Stimulated activated CD4-positive, alpha-beta T cell treated with anti-CD3 and anti-CD28 coated beads, TNF-alpha, amount 100 ng/mL, for 4 hours (primary cell): ENCODE data around the gene BRD7.
A peak's percentile ranks its signal among the peaks of the same experiment; 100 is the strongest.

ENCODE experiments used
- DNase-seq, 3 experiments: peaks; one replicate each; pipeline ENCODE4 v3.0.0-alpha.2; 2020; ENCODE audit warnings: low read depth in 3 of 3

Gene BRD7

GRCh38 chr16:50290856-50291255 lies 77.9 kb downstream of the BRD7 start:
- DNase-seq, result no peak

- DNase-seq, result no peak
Observed at GRCh38 chr16:50289950-50290764, 78.6 kb downstream of the BRD7 start.

DNA sequence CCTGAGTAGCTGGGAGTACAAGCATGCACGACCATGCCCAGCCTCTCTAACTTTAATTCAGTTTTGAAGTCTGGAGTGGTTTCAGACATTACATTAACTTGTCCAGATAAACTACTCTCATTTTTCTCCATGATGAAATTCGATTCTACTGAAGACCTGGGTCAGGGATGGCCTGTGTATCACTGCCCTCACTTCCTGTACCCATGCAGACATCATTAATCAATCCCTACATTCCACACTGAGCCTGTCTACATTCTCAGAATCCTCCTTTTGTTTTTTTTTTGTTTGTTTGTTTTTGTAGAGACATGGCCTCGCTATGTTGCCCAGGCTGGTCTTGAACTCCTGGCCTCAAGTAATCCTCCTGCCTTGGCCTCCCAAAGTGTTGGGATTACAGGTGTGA lies 79.9 kb downstream of the BRD7 start:
- no peak for DNase-seq

DNA sequence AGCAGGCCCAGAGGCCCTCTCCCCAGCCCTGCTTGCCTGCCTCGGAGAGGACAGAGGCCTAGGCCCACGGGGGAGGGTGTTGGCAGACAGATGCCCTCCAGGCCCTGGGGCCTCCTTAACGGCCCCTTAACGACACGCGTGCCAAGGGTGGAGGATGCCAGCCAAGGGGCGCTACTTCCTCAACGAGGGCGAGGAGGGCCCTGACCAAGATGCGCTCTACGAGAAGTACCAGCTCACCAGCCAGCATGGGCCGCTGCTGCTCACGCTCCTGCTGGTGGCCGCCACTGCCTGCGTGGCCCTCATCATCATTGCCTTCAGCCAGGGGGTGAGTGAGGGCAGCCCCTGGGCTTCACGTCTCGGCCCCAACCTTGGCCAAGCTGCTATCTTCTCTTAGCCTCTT lies 80.8 kb downstream of the BRD7 start:
- DNase-seq, result no peak

GRCh38 chr16:50286681-50287080 lies 82.1 kb downstream of the BRD7 start:
- no peak for DNase-seq

- no peak for DNase-seq
Observed at GRCh38 chr16:50285406-50286003, 83.3 kb downstream of the BRD7 start.

DNA sequence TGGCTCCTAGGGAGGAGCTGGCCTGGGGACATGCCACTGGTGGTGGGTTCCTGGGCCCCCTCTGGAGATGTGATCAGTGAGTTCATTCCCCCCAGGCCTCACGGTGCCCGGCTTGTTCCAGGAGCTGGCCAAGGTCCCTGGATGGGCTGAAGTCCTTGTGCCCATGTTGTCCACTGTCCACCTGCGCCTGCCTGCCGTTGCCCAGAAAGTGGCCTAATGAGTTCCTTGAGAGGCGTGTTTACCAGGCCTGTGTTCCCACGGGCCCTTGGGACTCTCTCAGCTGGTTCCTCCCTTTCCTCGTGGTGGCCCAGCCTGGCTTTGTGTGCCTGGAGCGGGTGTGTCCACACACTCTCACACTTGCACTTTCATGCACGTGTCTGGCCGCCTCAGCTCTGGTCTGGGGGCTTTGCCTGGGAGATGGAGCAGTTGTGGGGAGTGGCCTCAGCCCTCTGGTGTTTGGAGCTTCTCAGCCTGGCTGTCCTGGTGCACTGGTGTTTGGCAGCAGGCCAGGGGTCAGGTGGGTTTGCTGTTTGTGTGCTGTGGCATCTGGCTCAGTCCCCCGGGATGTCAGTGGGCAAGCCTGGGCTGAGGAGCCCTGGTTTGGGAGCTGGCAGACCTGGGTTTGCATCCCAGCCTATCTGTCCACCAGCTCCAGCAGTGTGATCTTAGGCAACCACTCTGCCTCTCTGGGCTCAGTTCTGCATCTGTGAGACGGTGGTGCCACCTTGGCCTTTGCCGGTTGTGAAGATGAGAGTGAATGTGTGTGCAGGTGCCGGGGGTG lies 84.5 kb downstream of the BRD7 start:
- no peak for DNase-seq

- no peak for DNase-seq
Observed at GRCh38 chr16:50282955-50283631, 85.7 kb downstream of the BRD7 start.

DNA sequence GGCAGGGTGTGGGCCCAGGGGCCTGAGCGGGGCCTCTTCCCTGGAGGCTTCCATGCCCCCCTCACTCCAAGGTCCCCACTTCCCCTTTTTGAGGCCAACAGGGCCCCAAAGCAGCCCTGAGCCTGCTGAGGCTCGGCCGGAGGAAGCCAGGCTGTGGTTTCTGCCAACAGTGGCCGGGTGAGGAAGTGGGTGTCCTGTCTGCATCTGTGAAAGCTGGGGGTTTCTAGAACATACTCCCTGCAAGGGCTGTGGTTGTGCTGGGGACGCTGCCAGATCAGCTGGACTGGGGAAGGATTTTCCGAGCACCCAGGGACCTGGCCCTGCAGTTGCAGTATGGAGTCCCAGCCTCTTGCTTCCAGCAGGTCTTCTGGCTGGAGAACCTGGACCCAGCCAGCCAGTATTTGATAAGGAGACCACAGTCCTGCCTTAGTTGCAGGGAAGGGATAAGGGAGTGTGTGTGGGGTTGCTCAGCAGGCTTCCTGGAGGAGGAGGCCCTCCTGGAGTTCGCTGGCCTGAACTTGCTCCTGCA lies 86.7 kb downstream of the BRD7 start:
- no peak for DNase-seq

DNA sequence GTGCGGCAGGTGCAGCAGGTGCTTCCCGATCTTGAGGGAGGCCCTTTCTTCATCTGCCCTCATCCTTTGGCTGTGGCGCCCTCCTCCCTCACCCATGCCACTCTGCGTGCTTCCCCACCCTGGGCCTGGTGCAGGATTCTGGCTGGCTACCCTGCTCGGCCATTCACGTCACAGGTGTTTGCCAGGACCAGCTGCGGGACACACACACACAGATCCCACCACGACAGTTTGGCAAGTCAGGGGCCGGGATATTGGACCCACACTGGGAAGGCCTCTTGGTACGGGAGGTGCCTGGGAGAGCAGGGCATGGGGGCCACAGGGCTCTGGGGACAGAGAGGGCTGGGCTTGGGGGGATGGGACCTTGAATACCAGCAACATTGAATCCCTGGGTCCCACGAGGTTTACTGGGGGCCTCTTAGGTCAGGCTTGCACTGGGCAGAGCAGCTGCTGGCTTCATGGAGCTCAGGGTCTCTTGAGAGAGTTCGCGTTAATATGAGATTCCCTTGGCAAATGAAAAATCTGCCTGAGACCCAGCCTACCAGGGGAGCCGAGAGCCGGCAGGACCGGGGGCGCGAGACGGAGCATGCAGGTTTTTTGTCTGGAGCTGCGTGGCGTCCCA lies 87.3 kb downstream of the BRD7 start:
- no peak for DNase-seq

- DNase-seq, result no peak
Observed at GRCh38 chr16:50280932-50281331, 87.9 kb downstream of the BRD7 start.

GRCh38 chr16:50279504-50279865 lies 89.3 kb downstream of the BRD7 start:
- DNase-seq, result no peak

DNA sequence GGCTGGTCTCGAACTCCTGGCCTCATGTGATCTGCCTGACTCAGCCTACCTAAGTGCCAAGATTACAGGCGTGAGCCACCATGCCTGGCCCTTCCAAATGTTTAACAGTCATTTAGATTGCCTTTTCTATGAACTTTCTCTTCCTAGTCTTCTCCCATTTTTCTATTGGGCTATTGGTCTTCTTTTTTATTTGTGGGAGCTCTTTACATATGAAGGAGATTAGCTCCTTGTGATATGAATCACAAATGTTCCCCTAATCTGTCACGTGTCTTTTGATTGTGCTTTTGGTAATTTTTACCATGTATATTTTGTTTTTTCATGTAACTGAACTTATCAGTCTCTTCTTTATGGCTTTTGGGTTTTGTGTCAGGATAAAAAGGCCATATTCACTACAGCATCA lies 90.5 kb downstream of the BRD7 start:
- no peak for DNase-seq

GRCh38 chr16:50276801-50277555 lies 91.8 kb downstream of the BRD7 start:
- DNase-seq, result no peak

GRCh38 chr16:50276326-50276640 lies 92.5 kb downstream of the BRD7 start:
- no peak for DNase-seq

DNA sequence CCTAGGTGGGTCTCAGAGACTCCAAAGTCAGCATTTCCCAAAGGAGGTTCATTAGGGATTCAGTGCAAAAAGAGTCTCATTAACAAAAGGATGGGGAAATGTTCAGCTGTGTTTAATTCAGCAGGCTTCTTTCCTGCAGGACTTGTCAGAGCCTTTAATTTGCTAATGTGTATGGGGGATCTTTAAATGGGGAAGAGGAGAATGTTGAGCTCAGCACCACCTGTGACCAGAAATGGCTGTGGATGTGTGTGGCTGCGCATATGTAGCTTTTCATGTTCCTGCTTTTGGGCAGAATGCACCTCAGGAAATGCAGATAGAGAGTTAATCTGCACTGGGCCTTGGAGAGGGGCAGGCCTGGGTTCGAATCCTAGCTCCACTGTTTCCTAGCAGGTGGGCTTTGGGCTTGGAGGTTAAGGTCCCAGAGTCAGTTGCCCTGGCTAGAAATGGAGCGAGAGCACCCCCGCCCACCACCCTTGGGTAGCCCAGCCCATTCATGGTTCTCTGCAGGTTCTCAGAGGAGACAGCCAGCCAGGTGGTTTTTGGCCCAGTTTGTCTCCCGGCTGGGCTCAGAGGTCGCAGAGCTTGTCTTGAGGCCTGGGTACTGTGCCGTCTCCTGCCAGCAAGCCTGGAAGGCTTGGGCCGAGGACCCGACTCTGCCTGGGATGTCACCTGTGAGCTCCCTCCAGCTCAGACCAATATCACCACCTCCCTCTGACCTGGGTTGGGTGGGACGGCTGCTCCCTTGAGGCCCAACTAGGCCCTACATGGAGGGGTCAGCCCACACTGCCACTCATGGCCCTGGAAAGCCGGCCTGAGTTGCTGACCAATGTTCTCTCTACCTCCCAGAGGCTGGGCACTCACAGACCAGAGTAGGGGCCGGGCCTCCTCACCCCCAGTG lies 93.1 kb downstream of the BRD7 start:
- no peak for DNase-seq

DNA sequence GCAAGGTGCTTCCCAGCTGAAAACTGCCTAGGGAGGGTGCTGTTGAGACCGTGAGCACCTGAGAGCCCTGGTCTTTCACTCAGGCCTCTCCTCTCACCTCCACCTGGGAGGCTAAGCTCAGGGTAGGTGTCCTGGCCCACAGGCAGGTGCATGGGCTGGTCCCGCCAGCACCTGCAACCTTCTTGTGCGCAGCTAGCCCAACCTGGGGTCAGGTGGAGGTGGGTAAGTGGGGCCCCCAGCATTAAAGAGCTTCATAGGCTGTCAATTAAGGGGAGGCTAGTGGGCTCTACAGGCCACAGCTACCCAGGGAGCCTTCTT lies 93.7 kb downstream of the BRD7 start:
- no peak for DNase-seq

- DNase-seq, result peak in 1 of 3 experiments; percentile 33
Observed at GRCh38 chr16:50274326-50275097, 94.3 kb downstream of the BRD7 start.

DNA sequence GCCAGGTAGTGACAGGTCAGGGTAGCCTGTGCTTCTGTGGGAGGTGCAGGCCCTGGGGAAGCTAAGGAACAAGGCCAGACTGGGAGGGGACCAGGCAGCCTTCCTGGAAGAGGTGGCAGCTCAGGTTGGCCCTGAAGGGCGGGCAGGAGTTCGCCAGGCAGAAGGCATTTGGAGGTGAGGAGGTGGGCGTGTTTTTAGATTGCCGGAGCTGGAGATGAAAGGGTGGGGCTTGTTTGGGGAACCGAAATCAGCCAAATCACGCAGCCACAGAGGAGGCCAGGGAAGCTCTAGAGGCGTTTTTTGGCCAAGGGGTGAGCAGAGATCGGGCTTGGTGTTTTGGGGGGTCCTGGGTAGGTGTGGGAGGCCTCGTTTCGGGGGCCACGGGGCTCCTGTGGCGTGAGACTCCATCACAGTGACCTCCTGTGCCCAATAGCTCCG lies 94.9 kb downstream of the BRD7 start:
- DNase-seq, result no peak
